Endodermal cell (in vitro differentiated cells): ENCODE data around the gene VANGL1. TPM values are rescaled to one million over a fixed set of nuclear protein-coding genes. Genes with fewer than 3 reads are reported as not detected.
A peak's percentile ranks its signal among the peaks of the same experiment; 100 is the strongest.

Experiments used
- DNase-seq: peaks from one replicate; pipeline ENCODE4 v3.0.0-alpha.2; 2017
- H3K27ac ChIP-seq: 2 replicates; pipeline ENCODE4 v1.5.1; 2013; ENCODE audit warnings: mild to moderate bottlenecking, low read depth, low read length, moderate library complexity
- H3K27me3 ChIP-seq: 2 replicates; pipeline ENCODE4 v1.6.1; 2013; ENCODE audit warnings: mild to moderate bottlenecking, low read length, moderate library complexity; ENCODE audit not compliant: insufficient read depth, control insufficient read depth, poor library complexity, severe bottlenecking
- H3K36me3 ChIP-seq: 2 replicates; pipeline ENCODE4 v1.7.0; 2013; ENCODE audit warnings: mild to moderate bottlenecking, low read length, moderate library complexity; ENCODE audit not compliant: control insufficient read depth, insufficient read depth
- H3K4me1 ChIP-seq: one replicate; pipeline ENCODE4 v1.7.0; 2013; ENCODE audit warnings: low read length; ENCODE audit not compliant: control insufficient read depth, insufficient read depth
- H3K4me3 ChIP-seq: 2 replicates; pipeline ENCODE4 v1.5.1; 2013; ENCODE audit warnings: mild to moderate bottlenecking, low read length, moderate library complexity
- H3K9ac ChIP-seq: 2 replicates; pipeline ENCODE4 v1.6.1; 2013; ENCODE audit warnings: mild to moderate bottlenecking, low read length, moderate library complexity; ENCODE audit not compliant: poor library complexity, severe bottlenecking; ENCODE audit errors: extremely low read depth
- H3K9me3 ChIP-seq: 2 replicates; pipeline ENCODE4 v1.6.1; 2013; ENCODE audit warnings: mild to moderate bottlenecking, low read length, moderate library complexity; ENCODE audit not compliant: control insufficient read depth
- H3K27ac Mint-ChIP-seq: 2 replicates; pipeline ENCODE4 v1.8.0; 2020; ENCODE audit warnings: mixed read lengths
- H3K27me3 Mint-ChIP-seq: 2 replicates; pipeline ENCODE4 v1.8.0; 2021; ENCODE audit warnings: mild to moderate bottlenecking, mixed read lengths; ENCODE audit not compliant: insufficient read depth
- H3K36me3 Mint-ChIP-seq: 2 replicates; pipeline ENCODE4 v1.8.0; 2020; ENCODE audit warnings: low read depth, mixed read lengths
- H3K4me1 Mint-ChIP-seq: 2 replicates; pipeline ENCODE4 v1.8.0; 2020; ENCODE audit warnings: mixed read lengths
- H3K4me3 Mint-ChIP-seq: 2 replicates; pipeline ENCODE4 v1.8.0; 2020; ENCODE audit warnings: mild to moderate bottlenecking, moderate library complexity, mixed read lengths
- H3K9me3 Mint-ChIP-seq: 2 replicates; pipeline ENCODE4 v1.8.0; 2020; ENCODE audit warnings: mild to moderate bottlenecking, mixed read lengths
- CTCF ChIP-seq: fragments of 200-600 bp; sonication (generic); conservative IDR thresholded peaks from 2 replicates; pipeline ENCODE4 v1.5.0; 2021; ENCODE audit warnings: antibody characterized with exemption, mild to moderate bottlenecking
- WGBS, 2 experiments: methylation state at CpG; one replicate each; pipeline versions ENCODE4 v1.1.5 to v1.1.7; 2013; ENCODE audit warnings: missing lambda C conversion rate in 2 of 2, mixed read lengths in 1 of 2; ENCODE audit not compliant: insufficient coverage in 1 of 2, insufficient read length in 1 of 2; 5-methylcytosine and 5-hydroxymethylcytosine counted together
- total RNA-seq, 2 donors: library from RNA; stranded (reverse); fragmentation: NEBNext Ultra II Directional in 1 of 2; extraction: Animal tissue kit (Norgen Biotek cat#: 25700) in 1 of 2; gene quantifications; 2 replicates in 1 of 2; 3 replicates in 1 of 2; pipeline ENCODE4 v1.2.1, GENCODE V29; 2021

The VANGL1 gene
- total RNA-seq, 2 donors from 2014 or later: 47.2 to 66.4 TPM

DNA sequence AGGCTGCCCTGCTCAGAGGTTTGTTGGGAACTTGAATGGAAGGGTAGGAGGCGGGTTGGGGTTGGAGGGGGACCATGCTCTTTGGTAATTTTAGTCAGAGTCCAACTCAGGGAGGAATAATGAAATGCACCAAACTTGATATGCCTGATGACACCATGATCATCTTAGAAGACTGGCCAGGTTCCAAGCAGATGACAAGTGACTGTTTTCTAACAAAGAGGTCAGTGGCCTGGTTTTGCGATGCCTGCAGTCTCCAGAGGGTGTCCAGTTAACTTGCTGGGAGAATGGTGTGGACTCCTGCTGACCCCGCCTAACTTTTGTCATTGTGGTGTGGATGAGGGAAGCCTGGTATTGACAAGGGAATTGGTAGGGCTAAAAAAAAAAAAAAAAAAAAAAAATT lies 12.4 kb downstream of the VANGL1 start:
- peak; percentile 38 for DNase-seq
- H3K36me3 Mint-ChIP-seq: peaks cover 75% of the 10 kb centered on the region
- peak overlapping the region; percentile 78 for H3K27ac Mint-ChIP-seq

DNA sequence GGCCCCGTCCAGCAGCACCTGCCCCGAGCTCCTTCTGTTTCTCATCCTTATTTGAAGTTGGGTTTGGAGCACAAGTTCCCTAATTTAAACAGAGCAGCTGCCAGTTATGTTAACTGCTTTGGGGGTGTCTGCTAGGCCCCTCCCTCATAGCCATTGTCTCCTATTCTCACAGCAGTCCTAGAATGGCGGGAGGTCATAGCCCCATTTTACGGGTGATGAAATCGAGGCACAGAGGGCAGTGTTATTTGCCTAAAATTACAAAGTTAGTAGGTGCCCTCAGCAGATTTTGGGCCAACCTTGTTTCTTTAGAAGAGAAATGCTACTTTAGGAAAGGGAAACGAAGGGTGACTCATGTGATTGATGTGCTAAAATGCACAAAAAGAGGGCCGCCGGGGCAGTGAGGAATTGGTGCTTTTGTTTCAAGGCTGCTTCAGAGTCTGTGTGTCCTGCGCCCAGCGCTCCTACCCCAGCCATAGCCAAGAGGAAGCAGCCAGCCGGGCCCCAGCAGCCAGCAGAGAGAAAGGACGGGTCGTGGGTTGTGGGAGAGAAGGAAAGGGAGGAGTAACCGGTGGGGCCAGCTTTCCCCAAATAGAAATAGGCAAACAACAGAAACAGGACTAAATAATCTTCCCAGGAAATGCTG lies 13.0 kb downstream of the VANGL1 start:
- no peaks in the 10 kb centered on the region for H3K9me3 ChIP-seq

More for the DNA sequence above, 12.4 kb downstream of the VANGL1 start:
- H3K27me3 Mint-ChIP-seq: no peaks in the 10 kb centered on the region
- no peak overlapping the region for H3K4me3 ChIP-seq
- H3K4me3 Mint-ChIP-seq: no peak overlapping the region
- TF ChIP-seq CTCF: no peak
- no peaks in the 10 kb centered on the region for H3K9me3 ChIP-seq
- H3K27ac ChIP-seq: no peak overlapping the region
- peaks cover 31% of the 10 kb centered on the region for H3K4me1 ChIP-seq
- H3K4me1 Mint-ChIP-seq: peaks cover 72% of the 10 kb centered on the region
- H3K9ac ChIP-seq: no peak overlapping the region
- H3K27me3 ChIP-seq: no peaks in the 10 kb centered on the region
- WGBS, 2 experiments: 93 to 94% methylated on average over 3 of the region's 3 CpGs
- no peaks in the 10 kb centered on the region for H3K9me3 Mint-ChIP-seq
- peaks cover 79% of the 10 kb centered on the region for H3K36me3 ChIP-seq

DNA sequence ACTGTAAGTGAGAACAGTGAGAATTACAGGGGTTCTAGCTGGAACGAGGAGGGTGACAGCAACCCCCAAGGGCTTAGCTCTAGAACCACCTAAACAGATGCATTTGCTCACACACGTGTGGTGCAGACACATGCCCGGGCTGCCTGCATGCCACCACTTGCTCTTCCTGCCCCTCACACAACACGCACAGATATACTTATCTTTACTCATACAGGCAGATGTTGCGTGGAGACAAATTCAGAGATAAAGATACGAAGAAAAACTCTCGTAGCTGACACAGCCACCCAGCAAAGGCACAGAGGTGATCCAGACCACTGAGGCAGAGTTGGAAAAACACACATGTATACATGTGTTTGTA lies 13.5 kb downstream of the VANGL1 start:
- no peaks in the 10 kb centered on the region for H3K27me3 ChIP-seq
- H3K27me3 Mint-ChIP-seq: no peaks in the 10 kb centered on the region
- H3K4me3 ChIP-seq: no peak overlapping the region
- no peak for TF ChIP-seq CTCF
- peaks cover 83% of the 10 kb centered on the region for H3K4me1 Mint-ChIP-seq
- H3K36me3 Mint-ChIP-seq: peaks cover 87% of the 10 kb centered on the region
- no peak overlapping the region for H3K27ac ChIP-seq
- no peaks in the 10 kb centered on the region for H3K9me3 Mint-ChIP-seq
- no peak overlapping the region for H3K9ac ChIP-seq
- peaks cover 91% of the 10 kb centered on the region for H3K36me3 ChIP-seq
- H3K4me3 Mint-ChIP-seq: no peak overlapping the region
- H3K4me1 ChIP-seq: peaks cover 29% of the 10 kb centered on the region
- H3K9me3 ChIP-seq: no peaks in the 10 kb centered on the region
- 93 to 97% methylated on average over 5 to 7 of the region's 7 CpGs for WGBS, 2 experiments
- H3K27ac Mint-ChIP-seq: peak overlapping the region; percentile 90
- DNase-seq: no peak

More for the DNA sequence above, 13.0 kb downstream of the VANGL1 start:
- no peak for TF ChIP-seq CTCF
- H3K27ac Mint-ChIP-seq: peak overlapping the region; percentile 90
- H3K36me3 ChIP-seq: peaks cover 86% of the 10 kb centered on the region
- H3K27ac ChIP-seq: no peak overlapping the region
- H3K36me3 Mint-ChIP-seq: peaks cover 82% of the 10 kb centered on the region
- H3K27me3 ChIP-seq: no peaks in the 10 kb centered on the region
- H3K4me1 Mint-ChIP-seq: peaks cover 79% of the 10 kb centered on the region
- peak; percentile 67 for DNase-seq
- no peak overlapping the region for H3K9ac ChIP-seq
- no peak overlapping the region for H3K4me3 Mint-ChIP-seq
- 70 to 80% methylated on average over 2 to 13 of the region's 14 CpGs for WGBS, 2 experiments
- peaks cover 25% of the 10 kb centered on the region for H3K4me1 ChIP-seq
- no peaks in the 10 kb centered on the region for H3K27me3 Mint-ChIP-seq
- H3K4me3 ChIP-seq: no peak overlapping the region
- no peaks in the 10 kb centered on the region for H3K9me3 Mint-ChIP-seq
